Activated CD8-positive, alpha-beta memory T cell treated with anti-CD3 and anti-CD28 coated beads for 36 hours (primary cell): Measurements from ENCODE around the gene HABP2. TPM values are rescaled to one million over a fixed set of nuclear protein-coding genes. Genes with fewer than 3 reads are reported as not detected.

ENCODE experiments used
- CTCF ChIA-PET: fragments of 350-600 bp; sonication (Branson Sonifier 250); formaldehyde crosslinking; loops from one replicate; lab custom pipeline; 2021; ENCODE audit warnings: antibody characterized with exemption; lab: Charles Lee
- POLR2A ChIA-PET: fragments of 350-600 bp; sonication (Branson Sonifier 250); formaldehyde crosslinking; loops from one replicate; lab custom pipeline; 2021; ENCODE audit warnings: antibody characterized with exemption; lab: Charles Lee
- total RNA-seq, 2 experiments: library from RNA; stranded (reverse); gene quantifications; one replicate each; pipeline ENCODE4 v1.2.3, GENCODE V29; 2021

The HABP2 gene
- not detected for total RNA-seq

GRCh38 chr10:113552701-113553100, at the start of gene HABP2:
HABP2 (plus strand) TSS chr10:113553053; CDS start chr10:113553122, 69 bp downstream.
- POLR2A ChIA-PET = no interaction called here

DNA sequence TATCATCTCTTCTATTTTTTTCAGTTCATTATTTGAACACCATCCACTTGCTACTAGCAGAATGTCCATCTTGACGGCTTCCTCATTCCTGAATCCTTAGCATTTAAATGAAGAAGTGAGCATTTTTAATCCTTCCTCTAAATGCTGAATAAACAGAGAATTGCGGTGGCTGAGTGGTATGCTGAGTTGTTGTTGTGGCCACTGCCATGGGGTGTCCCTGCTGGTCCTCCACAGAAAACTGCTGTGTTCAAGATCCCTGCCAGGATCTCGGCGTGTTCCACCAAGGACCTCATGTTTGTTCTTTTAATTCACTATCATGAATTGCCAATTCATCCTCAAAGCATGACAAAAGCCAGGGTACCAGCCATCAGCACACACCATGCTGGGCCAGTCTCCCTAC, 48.9 kb upstream of the HABP2 start:
- ChIA-PET POLR2A (no interaction called here), CTCF (no interaction called here)

More at GRCh38 chr10:113552701-113553100, at the start of gene HABP2:
- CTCF ChIA-PET = no interaction called here

GRCh38 chr10:113504423-113504822, 48.4 kb upstream of the HABP2 start:
- CTCF ChIA-PET = no interaction called here
- POLR2A ChIA-PET = no interaction called here

DNA sequence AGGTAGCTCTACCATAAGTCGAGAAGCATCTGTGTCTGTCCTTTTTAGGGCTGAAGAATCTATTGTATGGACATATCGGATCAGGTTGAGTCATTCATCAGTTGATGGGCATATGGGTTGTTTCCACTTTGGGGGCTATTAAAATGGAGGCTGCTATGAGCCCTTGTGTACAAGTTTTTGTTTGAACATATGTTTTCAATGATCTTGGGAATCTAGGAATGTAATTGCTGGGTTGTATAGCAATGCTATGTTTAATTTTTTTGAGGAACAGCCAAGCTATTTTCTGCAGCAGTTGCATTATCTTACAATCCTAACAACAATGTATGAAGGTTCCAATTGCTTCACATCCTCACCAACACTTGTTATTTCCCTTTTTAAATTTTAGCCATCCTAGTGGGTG, 46.4 kb upstream of the HABP2 start:
- ChIA-PET CTCF (no interaction called here), POLR2A (no interaction called here)

DNA sequence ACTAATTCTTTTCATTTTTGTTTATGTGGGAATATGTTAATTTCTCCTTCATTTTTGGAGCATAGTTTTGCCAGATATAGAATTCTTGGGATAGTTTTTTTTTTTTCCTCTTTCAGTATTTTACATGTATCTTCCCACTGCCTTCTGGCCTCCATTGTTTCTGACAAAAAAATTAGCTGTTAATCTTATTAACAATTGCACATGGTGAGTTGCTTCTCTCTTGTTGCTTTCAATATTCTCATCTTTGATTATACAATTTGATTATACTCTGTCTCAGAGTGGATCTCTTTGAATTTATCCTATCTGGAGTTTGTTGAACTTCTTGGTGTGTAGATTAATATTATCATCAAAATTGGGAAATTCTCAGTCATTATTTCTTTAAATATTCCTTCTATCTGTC, 41.4 kb upstream of the HABP2 start:
- ChIA-PET CTCF (no interaction called here), POLR2A (no interaction called here)

DNA sequence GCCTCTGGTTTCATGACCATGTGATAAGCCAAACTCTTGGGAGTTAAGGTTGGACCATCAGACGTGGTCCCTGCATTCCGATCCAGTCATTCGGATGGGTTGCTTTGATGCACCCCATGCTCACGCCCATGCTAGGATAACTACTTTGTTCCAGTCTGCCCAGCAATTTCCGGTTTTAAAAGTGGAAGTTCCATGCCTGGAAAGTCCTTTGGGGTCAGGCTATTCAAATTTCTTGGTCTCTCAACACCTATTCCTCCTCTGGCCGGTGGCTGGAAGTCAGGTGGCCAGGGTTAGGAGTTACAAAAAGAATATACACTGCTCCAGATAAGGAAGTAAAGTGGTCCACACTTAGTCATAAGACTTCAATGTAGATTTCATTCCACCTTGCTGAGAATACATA, 37.7 kb upstream of the HABP2 start:
- CTCF ChIA-PET = no interaction called here
- POLR2A ChIA-PET = no interaction called here

- ChIA-PET POLR2A (no interaction called here), CTCF (no interaction called here)
Observed at GRCh38 chr10:113515601-113516000, 37.3 kb upstream of the HABP2 start.

DNA sequence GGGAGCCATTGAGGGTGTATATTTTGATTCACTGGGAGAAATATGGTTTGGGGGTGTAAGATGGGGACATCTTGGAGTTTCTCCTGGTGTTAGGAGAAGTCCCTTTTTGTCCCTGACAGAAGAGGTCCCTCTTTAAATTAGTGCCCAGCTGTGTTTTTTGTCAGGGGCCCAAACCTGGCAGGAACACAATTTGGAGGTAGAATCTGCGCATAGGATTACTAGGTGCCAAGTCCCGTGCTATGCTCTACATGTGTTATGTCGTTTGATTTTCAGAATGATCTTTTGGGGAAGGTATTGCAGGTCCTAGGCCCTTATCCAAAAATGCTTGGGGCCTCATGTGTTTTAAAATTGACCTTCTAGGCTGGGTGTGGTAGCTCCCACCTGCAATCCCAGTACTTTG, 36.8 kb upstream of the HABP2 start:
- ChIA-PET POLR2A (no interaction called here), CTCF (no interaction called here)

DNA sequence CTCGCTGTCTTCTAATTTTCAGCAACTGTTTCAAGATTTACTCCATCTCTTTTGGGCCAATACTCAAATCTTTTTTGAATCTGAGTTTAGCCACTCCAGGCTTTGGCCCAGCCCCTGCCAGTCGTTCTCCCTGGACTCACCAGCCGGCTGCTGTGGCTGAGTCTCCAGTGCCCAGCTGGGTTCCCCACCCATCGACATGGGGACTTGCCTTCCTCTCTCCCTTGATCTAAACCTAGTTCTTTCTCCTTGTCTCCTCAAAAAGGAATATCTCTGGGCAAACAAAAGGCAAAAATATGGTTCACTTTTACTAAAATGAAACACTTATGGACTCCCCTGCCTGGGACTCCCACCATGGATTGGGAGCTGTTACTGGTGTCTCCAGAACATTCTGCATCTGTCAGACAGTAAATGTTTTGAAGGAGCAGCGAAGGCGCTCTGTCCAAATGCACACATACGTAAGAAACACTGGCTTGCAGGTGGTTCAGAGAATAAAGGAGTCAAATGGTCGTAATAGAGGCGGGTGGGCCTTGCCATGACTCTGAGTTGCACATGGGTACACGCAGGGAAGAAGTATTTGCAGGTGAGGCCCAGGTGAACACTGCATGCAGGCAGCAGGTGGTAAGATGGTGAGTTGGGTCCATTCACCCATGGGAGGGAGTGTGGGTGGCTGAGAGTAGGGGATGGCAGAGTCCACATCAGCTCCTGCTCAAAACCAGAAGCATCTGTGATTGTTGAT, 35.5 kb upstream of the HABP2 start:
- CTCF ChIA-PET = no interaction called here
- POLR2A ChIA-PET = no interaction called here

DNA sequence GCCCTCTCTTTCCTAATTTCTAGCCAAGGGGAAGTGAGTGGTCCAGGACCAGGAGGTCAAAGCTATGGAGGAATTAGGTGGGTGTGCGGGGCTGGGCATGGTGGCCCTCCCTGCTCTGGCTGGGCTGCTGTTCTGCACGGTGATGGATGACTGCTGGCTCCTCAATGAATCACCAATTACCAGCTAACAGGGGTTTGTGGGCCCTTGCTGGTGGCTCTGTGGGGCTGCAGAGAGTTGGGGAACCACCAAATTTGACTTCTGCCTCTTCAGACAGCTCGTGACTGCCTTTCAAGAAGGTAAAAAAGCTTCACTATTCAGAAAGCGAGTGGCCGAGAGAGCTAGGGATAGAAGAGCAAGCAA, 35.0 kb upstream of the HABP2 start:
- ChIA-PET POLR2A (no interaction called here), CTCF (no interaction called here)

DNA sequence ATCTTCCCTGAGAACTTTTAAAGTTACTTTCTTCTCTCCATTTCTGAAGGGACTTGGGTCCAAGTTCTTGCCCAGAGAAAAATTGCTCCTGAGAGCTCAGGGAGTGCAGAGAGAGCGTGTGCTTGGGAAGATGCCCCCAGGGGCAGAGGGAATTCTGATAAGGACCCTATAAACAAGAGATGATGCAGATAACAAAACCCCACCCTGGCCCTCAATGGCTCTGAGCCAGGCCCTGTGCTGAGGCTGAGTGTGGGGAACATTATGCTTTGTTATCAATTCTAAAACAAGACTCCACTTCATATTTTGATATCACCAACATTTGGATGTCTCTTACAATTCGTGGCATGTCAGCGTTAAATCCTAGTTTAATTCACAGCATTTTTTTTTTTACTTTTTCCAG, 34.4 kb upstream of the HABP2 start:
- CTCF ChIA-PET = no interaction called here
- POLR2A ChIA-PET = no interaction called here

DNA sequence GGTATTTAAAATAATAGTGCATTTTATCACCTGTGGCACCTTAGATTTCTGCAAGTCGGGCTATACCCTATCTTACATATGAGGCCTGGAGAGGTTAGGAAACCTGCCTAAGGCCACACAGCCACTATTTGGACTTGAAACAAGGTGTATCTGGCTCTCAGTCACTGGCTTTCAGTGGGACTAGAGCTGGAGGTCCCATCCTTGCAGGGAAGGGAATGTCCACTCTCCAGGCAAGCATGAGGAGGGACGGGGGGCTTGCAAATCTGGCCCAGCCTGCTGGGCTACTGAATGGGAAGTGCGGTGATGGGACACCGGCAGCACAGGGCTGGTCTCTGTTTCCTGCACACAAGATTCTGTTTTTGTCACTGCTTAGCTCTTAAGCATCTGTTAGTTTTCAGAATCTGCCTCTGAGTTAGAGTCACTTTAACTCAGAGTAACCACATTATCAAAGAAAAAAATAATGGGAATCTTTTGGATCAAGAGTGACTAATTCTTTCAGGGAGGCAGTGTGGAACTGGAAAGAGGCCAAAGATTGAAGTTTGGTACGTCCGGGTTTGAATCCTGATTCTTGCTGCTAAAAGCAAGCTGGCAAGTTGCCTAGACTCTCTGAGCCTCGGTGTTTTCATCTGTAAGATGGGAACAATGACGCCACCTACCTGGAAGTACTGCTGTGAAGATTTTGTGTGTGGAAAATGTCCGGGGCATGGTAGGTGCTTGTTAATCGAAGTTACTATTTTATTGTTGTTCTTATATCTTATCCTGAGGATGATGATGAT, 33.8 kb upstream of the HABP2 start:
- ChIA-PET POLR2A (no interaction called here), CTCF (no interaction called here)

DNA sequence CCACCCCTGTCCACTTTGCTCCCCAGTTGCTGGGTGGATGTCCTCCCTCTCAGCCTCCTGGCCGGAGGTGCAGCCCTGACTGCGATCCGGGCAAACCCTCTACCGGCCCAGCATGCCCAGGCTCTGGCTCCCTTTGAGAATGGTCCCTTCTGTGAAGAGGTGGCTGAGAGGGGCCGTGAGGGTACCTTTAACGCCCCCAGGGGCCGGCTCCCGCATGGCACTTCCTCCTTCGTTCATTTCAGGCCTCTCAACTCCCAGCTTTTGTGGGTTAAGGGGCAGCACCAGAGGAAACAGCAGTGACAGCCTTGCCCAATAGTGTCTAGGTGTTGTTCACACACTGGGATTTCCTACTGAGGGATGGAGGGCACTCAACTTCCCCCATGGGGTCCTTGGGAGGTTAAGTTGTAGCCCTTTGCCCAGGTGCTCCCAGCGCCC, 33.2 kb upstream of the HABP2 start:
- POLR2A ChIA-PET = no interaction called here
- CTCF ChIA-PET = interaction anchor here (0.5 kb wide), 1 partner anchor 989 kb away, joined by 3 read pairs; no protein-coding TSS in a partner anchor

DNA sequence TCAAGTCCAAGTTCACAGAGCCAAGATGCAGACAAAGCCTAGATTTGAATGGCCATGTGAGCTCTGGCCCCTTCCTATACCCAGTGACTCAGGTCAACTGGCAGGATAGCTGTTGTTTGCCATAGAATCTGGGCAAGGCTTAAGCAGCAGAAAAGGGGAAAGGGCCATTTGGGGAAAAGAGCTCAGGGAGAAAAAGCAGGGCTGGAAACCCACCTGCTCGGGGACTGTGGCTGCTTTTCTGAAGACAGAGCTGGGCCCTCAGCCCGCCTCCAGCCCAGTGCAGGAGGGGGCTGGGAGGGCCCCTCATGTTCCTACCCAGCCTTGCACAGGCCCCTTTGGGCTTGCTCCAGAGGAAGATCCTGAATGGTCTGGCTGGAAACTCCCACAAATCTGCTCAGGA, 32.6 kb upstream of the HABP2 start:
- ChIA-PET CTCF (interaction anchor here (0.5 to 1.0 kb wide), 2 partner anchors 43 to 990 kb away, joined by 3 to 4 read pairs; no protein-coding TSS in a partner anchor), POLR2A (no interaction called here)

DNA sequence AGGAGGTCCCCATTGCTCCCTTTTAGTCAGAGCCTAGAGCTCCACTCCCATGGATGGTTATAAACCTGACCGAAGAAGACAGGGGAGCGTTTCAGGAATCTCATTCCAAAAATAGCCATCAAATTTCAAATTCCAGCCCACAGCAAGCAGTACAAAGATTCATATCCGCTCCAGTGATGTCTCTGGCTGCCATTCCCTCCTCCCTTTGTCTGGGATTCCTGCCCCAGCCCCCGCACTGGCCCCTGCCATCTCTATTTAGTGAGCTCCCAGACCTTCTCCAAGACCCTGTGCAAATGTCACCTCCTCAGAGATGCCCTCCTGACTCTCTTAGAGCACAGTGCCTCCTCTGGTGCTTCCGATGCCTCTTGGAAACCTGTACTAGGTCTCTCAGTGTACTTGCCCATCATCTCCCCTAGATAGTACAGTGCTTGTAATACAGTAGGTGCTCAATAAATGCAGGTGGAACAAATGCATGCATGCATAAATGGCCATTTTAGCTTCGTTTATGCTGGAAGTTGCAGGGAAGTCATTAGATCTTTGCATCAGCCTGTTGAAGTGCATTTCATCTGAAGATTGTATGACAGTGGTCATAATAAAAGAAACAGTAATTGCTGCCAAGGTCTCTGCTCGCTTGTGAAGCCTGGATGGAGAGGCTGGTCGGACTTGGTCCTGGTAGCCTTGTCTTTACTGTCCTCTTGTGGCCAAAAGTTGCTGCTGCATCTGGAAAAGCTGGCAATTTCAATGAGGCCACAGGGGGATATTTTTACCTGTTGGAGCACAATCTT, 32.0 kb upstream of the HABP2 start:
- ChIA-PET POLR2A (no interaction called here), CTCF (interaction anchor here (1.0 kb wide), 1 partner anchor 43 kb away, joined by 4 read pairs; no protein-coding TSS in a partner anchor)

DNA sequence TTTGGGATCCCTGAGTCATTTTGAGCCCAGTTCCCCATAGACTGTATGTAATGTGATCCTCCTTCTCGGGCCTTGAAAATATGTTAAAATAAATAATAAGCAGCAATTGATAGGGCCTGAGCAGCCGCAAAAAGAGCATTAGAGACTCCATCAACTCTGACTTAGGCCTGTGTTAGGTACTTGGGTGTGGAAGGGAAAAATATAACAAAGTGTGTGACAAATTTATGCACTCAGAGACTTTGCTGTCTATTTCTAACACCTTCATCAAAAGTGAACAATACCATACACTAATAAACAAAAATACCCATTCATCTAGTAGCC, 31.4 kb upstream of the HABP2 start:
- ChIA-PET POLR2A (no interaction called here), CTCF (no interaction called here)

DNA sequence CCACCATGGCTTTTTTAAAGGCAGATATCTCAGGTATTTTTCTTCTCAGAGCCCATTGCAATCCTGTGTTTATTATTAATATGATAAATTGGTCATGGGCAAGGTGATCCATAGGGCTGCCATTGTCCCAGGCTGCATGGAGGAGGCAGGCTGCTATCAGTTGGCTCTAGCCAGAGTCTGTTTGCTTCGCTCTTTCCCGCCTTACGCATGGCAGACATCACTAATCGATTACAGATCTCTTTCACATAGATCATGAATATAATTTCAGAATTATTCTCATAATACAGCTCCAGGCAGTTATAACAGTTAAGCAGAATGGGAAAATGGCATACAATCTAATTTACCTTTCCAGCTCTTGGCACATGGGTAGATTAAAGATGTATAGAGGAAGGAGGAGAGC, 30.4 kb upstream of the HABP2 start:
- ChIA-PET CTCF (no interaction called here), POLR2A (no interaction called here)

DNA sequence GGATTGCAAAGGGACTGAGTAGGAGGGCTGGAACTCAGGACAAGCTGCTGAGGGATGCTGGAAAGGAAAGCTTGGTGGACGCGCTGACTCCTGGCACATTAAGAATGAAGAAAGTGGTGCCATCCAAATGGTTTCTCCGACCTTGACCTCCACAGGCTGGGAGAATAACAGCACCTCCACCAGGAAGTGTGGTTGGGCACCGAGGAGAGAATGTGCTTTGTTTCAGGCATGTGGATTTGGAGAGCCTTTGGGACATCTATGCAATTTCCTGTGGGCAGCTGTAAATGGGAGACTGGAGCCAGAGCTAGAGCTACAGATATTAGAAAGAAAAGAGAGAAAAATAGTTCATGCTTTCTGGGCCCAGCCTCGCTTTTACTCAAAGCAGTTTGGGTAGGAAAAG, 29.8 kb upstream of the HABP2 start:
- ChIA-PET CTCF (no interaction called here), POLR2A (no interaction called here)

DNA sequence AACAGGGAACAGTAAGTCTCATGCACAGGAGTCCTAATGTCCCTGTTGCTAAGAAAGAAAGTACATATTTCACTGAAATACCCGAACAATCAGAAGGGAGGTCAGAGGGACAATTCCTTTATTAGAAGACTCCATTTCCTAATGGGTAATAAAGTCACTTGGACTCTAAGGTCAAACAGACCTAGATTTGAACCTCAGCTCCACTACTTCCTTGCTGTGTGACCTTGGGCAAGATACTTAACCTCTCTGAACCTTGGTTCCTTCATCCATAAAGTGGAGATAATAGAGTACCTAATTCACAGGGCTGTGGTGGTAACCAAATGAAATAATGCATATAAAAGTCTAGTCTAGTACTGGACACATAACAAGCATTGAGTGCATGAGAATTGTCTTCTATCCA, 29.2 kb upstream of the HABP2 start:
- ChIA-PET POLR2A (no interaction called here), CTCF (no interaction called here)

DNA sequence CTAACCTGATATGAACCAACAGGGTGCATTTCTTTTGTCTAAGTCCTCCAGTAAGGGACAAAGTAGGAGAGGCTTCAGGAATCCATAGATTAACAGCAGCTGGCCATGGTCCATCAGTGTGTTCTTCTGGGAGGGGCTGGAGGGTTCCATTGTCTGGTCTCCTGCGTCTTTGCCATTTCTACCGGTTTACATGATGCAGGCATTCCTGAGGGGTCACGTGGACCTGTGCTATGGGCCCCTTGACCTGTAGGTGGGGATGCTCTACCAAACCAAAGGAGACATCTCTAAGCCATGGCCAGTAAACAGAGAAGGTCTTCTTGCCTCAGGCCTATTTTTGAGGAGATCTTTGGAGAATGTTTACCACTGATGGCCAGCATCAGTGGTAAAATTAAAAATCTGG, 28.7 kb upstream of the HABP2 start:
- CTCF ChIA-PET = no interaction called here
- POLR2A ChIA-PET = no interaction called here
